Activated CD4-positive, CD25-positive, alpha-beta regulatory T cell treated with anti-CD3 and anti-CD28 coated beads, Interleukin-2, amount 50 U/mL, for 16 hours (primary cell): ENCODE data around the gene CLEC2L.

ENCODE experiments used
- DNase-seq: peaks from one replicate; pipeline ENCODE4 v3.0.0-alpha.2; 2020; ENCODE audit warnings: low read depth, low spot score

The CLEC2L gene

DNA sequence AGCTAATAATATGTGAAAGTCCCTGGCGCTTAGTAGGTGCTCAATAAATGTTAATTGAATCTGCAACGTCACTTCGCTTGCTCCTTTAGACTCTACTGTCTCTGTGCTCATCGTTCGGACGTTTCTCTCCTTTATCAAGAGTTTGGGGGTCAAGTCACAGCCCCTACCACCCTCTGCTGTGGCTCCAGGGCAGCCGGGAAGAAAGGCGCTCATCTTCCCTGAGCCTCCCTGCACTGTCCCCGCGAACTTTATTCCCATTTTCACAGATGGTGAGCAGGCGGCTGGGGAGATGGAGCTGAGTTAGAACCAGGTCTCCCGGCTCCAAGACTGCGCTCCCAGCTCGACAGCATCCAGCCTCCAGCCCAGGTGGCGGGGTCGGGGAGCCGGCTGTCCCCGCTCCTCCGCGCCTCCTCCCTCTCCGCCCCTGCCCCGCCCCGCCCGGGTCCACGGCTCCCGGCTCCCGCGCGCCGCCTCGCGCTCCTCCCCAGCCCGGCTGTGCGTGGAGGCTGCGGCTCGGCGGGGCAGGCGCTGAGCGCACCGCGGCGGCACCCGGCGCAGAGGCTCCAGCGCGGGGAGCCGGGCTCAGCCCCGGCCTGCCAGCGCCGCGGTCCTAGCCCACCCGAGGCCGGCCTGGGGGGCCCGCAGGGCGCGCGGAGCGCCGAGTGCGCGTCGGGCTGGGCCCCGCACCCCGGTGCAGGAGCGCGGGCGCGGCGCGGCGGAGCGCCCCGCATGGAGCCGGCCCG, at the start of gene CLEC2L:
Gene CLEC2L, plus strand, starts transcription at position 487 of the 743 bp plus-strand sequence. Its CDS starts 243 bp downstream, at position 730.
- DNase-seq: no peak

DNA sequence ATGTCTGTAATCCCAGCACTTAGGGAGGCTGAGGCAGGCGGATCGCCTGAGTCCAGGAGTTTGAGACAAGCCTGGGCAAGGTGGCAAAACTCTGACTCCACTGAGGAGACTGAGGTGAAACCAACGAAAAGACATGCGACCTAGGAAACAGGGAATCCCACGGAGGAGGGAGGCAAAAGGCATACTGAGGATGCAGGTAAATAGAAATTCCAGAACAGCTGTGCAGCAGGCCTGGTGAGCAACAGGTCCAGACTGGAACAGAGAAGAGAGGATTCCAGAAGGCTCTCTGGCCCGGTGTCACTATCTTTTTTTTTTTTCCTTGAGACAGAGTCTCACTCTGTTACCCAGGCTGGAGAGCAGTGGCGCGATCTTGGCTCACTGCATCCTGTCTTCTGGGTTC, 47.3 kb upstream of the CLEC2L start:
- no peak for DNase-seq

DNA sequence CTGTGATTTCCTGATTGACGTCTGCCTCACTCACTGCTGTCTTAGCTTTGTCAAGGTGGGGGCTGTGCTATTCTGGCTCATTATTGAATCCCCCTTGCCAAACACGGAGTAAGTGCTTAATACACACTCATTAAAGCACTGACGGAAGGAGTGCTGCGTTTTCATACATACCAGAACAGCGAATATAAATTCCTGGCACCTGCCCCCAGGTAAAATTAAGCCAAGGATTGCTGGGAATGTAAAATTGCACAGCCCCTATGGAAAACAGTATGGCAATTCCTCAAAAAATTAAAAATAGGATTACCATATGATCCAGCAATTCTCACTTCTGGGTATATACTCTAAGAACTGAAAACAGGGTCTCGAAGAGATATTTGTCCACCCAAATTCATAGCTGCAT, 46.6 kb upstream of the CLEC2L start:
- no peak for DNase-seq

DNA sequence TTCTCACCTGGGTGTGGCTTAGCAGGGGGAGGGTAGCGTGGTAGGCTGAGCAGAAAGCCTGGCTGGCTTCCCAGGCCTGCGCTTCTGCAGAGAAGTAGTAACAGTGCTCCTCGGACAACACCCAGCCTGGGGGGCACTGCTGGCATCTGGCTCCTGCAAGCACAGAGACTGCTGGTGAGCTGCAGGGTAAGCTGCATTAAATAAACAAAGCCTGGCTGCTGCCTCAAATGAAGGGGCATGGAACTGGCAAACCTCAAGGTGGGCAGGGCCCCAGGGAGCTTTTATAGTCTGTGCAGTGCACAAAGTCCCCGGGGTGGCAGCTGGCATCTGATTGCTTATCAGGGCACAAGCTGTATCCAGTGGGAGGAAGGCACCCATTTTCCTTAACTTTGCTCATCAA, 43.9 kb upstream of the CLEC2L start:
- DNase-seq: no peak

DNA sequence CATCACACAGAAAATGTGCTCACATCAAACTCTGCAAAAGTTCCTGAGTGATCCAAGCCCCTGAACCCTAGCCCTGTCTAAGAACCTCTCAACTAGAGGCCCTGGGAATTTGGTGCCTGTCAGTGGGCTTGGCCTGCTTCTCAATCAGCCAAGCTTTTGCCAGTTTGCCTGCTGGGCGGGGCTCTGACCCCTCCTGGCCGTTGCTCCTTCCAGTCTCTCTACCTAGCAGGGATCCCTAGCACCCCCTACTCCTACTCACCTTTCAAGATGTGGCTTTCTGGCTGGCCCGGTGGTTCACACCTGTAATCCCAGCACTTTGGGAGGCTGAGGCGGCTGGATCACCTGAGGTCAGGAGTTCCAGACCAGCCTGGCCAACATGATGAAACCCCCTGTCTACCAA, 42.1 kb upstream of the CLEC2L start:
- no peak for DNase-seq

DNA sequence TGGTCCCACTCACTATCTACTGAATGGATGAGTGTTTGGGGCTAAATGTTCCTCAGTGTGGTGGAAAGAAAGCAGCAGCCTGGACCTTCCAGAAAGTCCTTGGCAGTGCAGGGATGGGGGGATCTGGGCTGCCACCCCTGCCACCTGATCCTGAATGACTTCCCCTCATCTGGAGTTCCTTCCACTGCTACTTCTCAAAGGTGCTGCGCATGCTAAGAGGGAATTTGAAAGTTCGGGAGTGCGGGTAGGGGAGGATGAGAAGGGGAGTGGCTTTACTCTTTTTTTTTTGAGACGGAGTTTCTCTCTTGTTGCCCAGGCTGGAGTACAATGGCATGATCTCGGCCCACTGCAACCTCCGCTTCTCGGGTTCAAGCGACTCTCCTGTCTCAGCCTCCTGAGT, 41.4 kb upstream of the CLEC2L start:
- DNase-seq: no peak

DNA sequence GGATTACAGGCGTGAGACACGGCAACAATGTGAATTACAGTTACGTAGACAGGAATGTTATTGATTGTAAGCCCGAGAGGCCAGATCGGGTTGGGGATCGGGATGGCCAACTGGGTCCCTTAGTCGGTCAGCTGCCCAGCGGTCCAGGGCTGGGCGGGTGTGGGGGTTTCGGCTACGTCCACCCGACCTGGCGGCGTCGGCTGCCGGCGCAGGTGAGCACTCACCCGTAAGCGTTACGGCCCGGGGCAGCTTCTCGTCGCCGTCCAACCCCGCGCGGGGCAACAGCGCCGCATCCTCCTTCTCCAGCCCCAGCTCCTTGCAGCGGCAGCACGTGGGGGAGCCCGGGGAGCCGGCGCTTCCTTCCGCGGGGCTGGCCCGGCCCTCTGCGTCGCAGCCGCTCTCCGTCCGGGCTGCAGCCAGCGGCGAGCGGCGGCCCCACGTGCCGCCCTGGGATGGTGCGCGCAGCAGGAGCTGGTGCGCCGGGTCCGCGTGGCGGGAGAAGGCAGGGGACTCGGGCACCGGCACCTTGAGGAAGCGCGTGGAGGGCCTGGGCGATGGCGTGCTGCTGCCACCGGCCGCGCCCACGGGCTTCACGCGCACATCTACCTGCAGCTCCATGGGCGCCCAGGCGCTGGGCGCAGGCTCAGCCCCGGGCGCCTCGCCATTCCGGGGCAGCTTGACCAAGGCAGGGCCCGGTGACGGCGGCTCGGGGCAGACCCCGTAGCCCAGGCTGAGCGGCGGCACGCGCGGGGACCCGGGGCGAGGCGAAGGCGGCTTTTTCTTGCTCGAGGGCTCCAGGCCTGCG, 40.6 kb upstream of the CLEC2L start:
- DNase-seq: no peak

DNA sequence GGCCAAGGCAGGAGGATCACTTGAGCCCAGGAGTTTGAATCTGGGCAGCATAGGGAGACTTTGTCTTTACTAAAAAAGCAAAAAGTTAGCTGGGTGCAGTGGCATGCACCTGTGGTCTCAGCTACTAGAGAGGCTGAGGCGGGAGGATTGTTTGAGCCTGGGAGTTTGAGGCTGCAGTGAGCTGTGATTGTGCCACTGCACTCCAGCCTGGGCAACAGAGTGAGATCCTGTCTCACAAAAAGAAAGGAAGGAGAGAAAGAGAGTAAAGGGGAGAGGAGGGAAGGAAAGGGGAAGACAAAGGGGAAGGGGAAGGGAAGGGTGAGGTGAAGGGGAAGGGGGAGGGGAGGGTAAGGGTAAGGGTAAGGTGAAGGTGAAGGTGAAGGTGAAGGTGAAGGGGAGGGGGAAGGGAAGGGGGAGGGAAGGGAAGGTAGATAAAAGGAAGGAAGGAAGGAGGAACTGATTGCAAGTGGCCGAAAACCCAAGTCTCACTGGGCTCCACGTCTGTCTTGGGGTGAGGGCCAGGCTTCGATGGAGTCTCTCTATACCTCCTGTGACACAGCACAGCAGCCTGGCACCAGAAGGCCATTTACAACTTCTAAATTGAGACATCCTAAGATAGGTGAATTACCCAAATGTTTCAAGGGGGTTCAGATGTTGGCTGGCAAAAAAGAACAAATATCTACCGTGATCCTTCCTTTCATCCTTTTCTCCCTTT, 36.0 kb upstream of the CLEC2L start:
- no peak for DNase-seq

DNA sequence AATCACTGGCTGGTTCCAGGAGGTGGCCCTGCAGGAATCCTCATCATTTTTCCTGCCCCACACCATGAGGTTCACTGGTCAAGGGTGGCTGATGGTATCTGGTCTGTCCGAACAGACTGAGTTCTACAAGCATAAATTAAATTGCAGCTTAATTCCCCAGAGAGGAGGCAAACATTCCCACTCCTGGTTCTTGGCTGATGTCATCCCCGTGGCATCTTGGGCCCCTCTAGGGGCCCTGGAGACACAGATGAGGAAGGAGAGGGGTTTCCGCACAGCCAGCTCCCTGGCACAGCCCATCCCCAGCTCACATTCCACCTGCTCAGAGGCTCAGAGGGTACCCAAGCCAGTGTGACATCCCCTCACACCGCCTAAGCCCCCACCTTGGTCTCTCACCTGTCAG, 34.7 kb upstream of the CLEC2L start:
- no peak for DNase-seq

DNA sequence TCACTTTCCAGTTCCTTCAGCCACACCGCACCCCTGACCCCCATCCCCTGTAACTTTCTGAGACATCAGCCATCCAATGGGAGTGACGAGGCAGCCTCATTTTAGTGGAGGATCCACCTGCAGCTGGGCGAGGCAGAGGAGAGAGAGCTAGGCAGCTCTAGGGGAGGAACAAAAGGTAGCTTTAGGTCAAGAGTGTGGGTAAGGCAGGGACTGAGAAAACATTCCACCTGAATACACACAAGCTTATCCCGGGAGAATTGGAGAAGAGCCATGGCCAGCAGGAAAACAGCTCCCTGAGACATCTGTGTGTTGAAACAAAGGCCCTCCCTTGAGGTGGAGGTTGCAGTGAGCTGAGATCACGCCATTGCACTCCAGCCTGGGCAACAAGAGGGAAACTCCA, 33.4 kb upstream of the CLEC2L start:
- DNase-seq: no peak

DNA sequence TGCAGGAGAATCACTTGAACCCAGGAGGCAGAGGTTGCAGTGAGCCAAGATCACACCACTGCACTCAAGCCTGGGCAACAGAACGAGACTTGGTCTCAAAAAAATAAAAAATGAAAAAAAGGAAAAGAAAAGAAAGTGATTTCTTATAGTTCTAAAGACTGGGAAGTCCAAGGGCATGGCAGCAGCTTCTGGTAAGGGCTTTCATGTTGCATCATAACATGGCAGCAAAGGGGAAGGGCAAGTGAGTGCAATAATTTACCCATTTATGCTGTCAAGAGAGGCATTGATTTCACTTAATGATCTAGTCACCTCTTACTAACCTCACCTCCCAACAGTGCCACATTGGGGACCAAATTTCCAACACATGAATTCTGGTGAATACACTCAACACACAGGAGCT, 31.2 kb upstream of the CLEC2L start:
- DNase-seq: no peak

DNA sequence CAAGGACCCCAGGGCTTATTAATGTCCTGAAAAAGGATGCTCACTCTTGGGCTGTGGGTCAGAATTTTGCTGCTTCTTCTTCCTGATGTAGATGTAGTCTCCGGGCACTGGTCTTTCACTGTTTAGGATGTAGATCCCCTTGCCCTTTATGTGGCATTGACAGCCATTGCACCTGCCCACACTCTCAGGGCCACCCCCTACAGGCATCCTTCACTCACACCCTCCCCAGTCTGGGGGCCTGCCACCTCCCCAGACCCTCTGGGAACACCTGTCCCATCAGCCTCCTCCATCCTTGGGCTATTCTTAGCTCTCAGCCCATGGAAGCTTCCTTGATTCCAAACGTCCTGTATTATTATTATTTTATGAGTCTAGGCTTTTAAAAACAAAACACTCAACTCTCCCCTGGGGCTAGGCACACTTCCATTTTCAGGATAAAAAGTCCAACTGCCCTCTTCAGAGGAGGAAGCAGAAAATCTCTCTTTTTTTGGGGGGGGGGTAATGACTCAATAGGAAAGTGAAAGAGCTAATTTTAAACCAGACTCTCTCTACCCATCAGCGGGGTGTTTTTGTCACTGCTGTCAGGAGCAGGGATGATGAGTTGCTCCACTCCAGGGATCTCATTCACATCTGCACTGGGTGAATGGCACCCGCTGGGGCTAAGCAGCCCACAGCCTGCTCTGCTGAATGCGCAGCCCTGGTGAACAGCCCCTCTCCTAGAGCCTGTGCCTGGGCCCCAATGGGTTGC, 28.5 kb upstream of the CLEC2L start:
- DNase-seq: no peak

DNA sequence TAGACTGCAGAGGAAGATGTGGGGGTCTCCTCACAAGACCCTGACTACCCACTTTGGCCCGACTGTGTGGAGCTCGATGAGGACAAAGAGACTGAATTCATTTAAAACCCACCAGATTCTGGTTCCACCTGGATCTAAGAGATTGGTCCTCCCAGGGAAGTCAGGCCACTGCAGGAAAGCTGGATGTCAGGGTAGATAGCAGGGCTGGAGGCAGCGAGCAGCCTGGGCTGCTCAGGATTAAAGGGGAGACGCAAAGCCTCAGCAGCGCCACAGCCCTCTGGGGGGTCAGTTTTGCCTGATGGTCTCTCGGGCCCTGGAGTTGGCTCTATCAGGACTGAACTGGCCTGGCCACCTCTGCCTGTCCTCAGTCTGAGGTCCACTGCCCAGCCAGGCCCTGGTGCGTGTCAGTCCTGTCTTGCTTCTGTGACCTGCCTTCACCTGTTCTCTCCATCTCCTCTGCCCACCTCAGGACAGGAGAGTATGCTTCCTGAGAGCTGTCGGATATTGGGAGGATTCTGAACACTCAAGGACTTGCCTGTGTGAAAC, 27.8 kb upstream of the CLEC2L start:
- DNase-seq: no peak

DNA sequence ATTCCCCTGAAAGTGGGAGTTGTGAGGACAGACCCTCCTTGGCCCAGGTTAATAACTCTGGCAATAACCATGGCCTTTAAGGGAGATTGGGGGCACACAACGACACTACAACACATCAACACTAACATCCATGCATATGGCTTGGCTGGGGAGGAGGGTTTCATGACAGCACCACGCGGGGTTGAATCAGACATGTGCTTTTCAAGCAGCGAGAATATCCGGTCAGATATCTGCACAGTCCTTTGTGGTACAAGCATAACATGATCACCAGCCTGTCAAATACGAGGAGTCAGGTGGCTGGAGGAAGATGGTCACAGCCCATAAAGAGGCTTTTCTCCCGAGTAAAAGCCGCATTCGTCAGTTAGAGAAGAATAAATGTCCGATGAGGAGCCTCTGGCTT, 27.0 kb upstream of the CLEC2L start:
- no peak for DNase-seq

DNA sequence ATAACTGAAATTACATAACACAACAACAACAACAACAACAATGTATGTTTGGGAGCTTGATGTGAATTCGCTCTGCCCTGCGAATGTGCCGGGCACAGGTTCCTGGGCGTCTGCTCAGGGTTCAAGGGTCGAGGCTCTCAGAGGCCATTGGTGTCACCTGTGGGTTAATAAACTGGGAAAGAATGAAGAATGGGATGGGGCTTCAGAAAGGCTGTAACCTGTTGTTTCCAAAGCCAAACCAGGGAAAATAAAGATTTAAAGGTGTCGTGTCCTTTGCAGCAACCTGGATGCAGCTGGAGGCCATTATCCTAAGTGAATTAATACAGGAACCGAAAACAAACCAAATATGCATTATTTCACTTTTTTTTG, 22.7 kb upstream of the CLEC2L start:
- no peak for DNase-seq

DNA sequence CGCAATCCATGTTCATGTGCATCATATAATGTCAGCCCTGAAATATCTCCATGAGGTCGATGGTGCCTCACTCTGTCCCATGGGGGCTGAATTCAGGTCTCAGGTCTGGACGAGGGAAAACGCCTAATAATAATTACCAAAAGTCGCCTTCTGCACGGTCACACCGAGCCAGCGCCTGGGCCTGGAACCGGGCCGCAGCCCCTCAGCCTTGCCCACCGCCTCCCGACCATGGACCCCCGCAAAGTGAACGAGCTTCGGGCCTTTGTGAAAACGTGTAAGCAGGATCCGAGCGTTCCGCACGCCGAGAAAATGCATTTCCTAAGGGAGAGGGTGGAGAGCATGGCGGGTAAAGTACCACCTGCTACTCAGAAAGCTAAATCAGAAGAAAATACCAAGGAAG, 21.3 kb upstream of the CLEC2L start:
- no peak for DNase-seq

DNA sequence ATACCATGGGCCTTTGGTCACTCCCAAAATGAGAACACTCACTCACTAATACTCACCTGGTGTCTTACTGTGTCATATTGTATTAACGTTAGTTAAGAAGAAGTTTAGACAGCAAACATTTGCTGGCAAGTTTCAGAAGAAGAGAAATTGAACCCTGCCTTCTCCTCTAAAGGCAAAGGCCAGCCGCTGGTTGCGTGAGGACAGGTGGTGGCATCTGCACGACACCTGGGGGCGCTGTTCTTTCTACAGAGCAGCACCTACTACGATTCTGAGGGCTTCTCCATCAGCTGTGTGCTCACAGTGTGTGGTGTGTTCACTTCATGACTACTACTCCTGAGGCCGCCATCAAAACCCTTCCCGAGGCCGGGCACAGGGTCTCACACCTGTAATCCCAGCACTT, 17.9 kb upstream of the CLEC2L start:
- no peak for DNase-seq

DNA sequence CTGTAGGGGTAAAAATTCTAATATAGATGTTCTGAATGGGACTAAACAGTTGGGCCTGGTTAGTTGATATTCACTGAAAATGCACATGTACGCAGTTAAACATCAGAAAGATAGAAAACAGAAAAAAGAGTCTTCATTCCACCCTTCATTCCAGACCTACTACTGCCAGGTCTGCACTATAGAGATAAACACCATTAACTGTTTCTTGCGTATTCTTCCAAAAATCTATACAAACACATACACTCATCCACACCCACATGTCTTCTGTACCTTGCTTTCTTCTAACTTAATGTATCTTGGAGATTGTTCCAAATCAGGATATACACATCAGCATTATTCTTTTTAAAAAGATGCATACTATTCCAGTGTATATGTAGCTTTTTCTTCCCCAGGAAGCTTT, 13.9 kb upstream of the CLEC2L start:
- no peak for DNase-seq

DNA sequence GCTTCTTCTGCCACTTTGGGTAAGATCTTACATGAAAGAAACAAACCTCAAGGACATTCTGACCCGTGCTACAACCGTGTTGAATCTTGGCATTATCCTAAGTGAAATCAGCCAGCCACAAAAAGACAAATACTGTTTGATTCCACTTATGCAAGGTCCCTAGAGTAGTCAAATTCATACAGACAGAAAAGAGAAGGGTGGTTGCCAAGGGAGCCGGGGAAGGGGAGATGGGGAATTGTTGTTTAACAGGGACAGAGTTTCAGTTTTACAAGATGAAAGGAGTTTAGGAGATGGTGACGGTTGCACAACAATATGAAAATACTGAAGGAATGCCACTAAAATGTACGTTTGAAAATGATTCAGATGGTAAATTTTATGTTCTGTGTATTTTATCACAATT, 12.2 kb upstream of the CLEC2L start:
- DNase-seq: no peak

DNA sequence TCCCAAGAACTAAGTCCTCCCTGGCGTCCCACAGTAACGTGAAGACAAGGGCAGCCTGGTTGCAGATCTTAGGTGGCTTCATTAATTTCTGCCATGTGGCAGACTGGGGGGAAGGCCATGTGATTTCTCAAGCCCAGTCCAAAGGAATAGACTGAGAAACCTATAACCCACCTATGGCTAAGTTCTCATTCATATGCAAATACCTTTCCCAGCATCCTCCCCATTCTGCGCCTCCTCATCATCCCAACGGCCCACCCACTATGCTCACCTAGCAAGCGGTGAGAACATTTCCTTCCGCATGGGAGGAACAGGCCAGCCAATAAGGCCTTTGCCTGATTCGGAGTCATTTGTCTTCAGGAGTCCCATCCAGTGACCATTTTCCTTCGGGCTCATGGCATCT, 8.2 kb upstream of the CLEC2L start:
- DNase-seq: no peak

DNA sequence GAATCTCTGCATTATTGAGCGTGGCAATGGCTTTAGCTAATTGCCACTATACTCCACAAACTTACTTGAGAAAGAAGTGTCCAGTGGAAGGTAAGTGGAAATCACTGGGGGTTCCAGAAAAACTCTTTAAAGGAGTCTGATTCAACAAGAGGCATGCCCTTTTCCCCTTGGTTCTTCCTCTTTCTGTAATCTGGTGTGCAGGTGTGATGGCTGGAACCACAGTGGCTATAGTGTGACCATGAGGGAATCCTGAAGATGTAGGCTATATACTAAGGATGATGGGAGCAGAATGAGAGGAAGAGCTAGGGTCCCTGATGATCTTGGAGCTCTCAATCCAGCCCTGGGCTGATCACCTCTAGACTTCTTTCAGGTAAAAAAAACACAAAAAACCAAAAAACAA, 2.0 kb upstream of the CLEC2L start:
- no peak for DNase-seq

DNA sequence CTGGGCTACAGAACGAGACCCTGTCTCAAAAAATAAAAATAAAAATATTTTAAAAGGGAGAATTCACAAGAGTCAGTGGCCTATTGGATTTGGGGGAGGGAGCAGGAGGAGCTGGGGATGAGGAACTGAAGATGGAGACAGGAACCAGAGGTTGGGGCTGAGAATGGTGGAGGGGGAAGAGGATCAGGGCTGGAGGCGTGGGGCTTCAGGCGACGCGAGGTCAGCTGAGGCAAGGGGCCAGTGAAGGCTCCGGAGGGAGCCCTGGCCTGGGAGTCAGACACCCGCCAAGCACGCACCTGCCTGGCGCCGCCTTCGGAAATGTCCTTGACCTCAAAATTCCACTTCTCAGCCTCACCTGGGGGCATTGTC, 671 bp upstream of the CLEC2L start:
- no peak for DNase-seq
